GM12878 (cell line): Measurements from ENCODE around the gene RAB15. TPM values are rescaled to one million over a fixed set of nuclear protein-coding genes. Genes with fewer than 3 reads are reported as not detected.

Source experiments
- ATF7 ChIP-seq: fragments of 450-650 bp; IDR thresholded peaks from 2 replicates; pipeline ENCODE4 v1.6.1; 2016; ENCODE audit warnings: low read depth, mild to moderate bottlenecking
- BACH1 ChIP-seq: fragments of 450-650 bp; IDR thresholded peaks from 2 replicates; pipeline ENCODE4 v1.6.1; 2017; ENCODE audit warnings: mild to moderate bottlenecking, borderline replicate concordance
- CBFB ChIP-seq: IDR thresholded peaks from 2 replicates; pipeline ENCODE4 v1.6.1; 2016; ENCODE audit warnings: antibody characterized with exemption, low read depth
- LARP7 ChIP-seq: fragments of 450-650 bp; IDR thresholded peaks from 2 replicates; pipeline ENCODE4 v1.6.1; 2017; ENCODE audit warnings: mild to moderate bottlenecking
- NBN ChIP-seq: fragments of 450-650 bp; IDR thresholded peaks from 2 replicates; pipeline ENCODE4 v1.6.1; 2016
- NRF1 ChIP-seq: conservative IDR thresholded peaks from 2 replicates; pipeline ENCODE4 v1.6.1; 2011; ENCODE audit warnings: mild to moderate bottlenecking, low read depth, low read length, improper control_type of control experiment
- PAX5 ChIP-seq: IDR thresholded peaks from 2 replicates; pipeline ENCODE4 v1.6.1; 2011; ENCODE audit warnings: low read depth, low read length, borderline replicate concordance
- POLR2AphosphoS2 ChIP-seq: IDR thresholded peaks from 2 replicates; pipeline ENCODE4 v1.6.1; 2011; ENCODE audit warnings: low read depth, mild to moderate bottlenecking, low read length, improper control_type of control experiment, moderate library complexity
- POU2F2 ChIP-seq: IDR thresholded peaks from 3 replicates; pipeline ENCODE4 v1.6.1; 2011; ENCODE audit warnings: low read depth, mild to moderate bottlenecking, low read length, borderline replicate concordance
- RUNX3 ChIP-seq: IDR thresholded peaks from 2 replicates; pipeline ENCODE4 v1.6.1; 2012; ENCODE audit warnings: low read length, inconsistent platforms
- SMC3 ChIP-seq: IDR thresholded peaks from 2 replicates; pipeline ENCODE4 v1.6.1; 2011; ENCODE audit warnings: low read length, improper control_type of control experiment, borderline replicate concordance
- polyA plus RNA-seq, 11 experiments: library from polyadenylated mRNA; depleted of rRNA in 4 of 11; unstranded in 6 of 11; stranded (reverse) in 5 of 11; fragments of >200 nt; fragmentation: Nextera tagmentation in 4 of 11; fragmentation: Illumina TruSeq in 1 of 11; extraction: Ambion mirVana in 4 of 11; extraction: Trizol in 1 of 11; gene quantifications; 1 replicate in 1 of 11; 2 replicates in 10 of 11; pipeline versions ENCODE4 v1.2.1 to v1.2.3, GENCODE V29; 2011 to 2016; ENCODE audit warnings: inconsistent platforms in 2 of 11, missing spikeins in 2 of 11, low read depth in 1 of 11
- total RNA-seq, 4 experiments: library from RNA; depleted of rRNA in 3 of 4; stranded (reverse); fragments of >200 nt in 3 of 4; fragmentation: Illumina TruSeq in 1 of 4; extraction: Trizol in 1 of 4; gene quantifications; 2 replicates each; pipeline versions ENCODE4 v1.2.1 to v1.2.3, GENCODE V29; 2013 to 2021
- TF ChIP-seq, protein P1 (sequence below): IDR thresholded peaks from 2 replicates; pipeline ENCODE4 v1.6.1; 2011; ENCODE audit warnings: borderline replicate concordance, low read depth, mild to moderate bottlenecking, moderate library complexity, low read length; ENCODE audit not compliant: insufficient read depth, poor library complexity, severe bottlenecking
- TF ChIP-seq, protein P2 (sequence below): fragments of 450-650 bp; IDR thresholded peaks from 2 replicates; pipeline ENCODE4 v1.6.1; 2017; ENCODE audit warnings: low read depth, mild to moderate bottlenecking, moderate library complexity
- TF ChIP-seq, protein P3 (sequence below): fragments of 450-650 bp; IDR thresholded peaks from 2 replicates; pipeline ENCODE4 v1.6.1; 2018; ENCODE audit warnings: mild to moderate bottlenecking, low read depth, moderate library complexity; ENCODE audit not compliant: partially characterized antibody
- TF ChIP-seq, protein P4 (sequence below): fragments of 150-350 bp; IDR thresholded peaks from 2 replicates; pipeline ENCODE4 v1.6.1; 2014; ENCODE audit warnings: mild to moderate bottlenecking, low read depth, low read length
- TF ChIP-seq, protein P5 (sequence below): fragments of 450-650 bp; IDR thresholded peaks from 2 replicates; pipeline ENCODE4 v1.6.1; 2016; ENCODE audit warnings: mild to moderate bottlenecking
- TF ChIP-seq, protein P6 (sequence below): fragments of 150-350 bp; IDR thresholded peaks from 2 replicates; pipeline ENCODE4 v1.6.1; 2016; ENCODE audit warnings: low read depth, low read length

The RAB15 gene
- total and polyA plus RNA-seq, 10 of the 15 experiments (the other 5 are each of a cell fraction or from before 2014, with no cell fraction given) = 0.32 to 3.9 (median 2.1) TPM

DNA sequence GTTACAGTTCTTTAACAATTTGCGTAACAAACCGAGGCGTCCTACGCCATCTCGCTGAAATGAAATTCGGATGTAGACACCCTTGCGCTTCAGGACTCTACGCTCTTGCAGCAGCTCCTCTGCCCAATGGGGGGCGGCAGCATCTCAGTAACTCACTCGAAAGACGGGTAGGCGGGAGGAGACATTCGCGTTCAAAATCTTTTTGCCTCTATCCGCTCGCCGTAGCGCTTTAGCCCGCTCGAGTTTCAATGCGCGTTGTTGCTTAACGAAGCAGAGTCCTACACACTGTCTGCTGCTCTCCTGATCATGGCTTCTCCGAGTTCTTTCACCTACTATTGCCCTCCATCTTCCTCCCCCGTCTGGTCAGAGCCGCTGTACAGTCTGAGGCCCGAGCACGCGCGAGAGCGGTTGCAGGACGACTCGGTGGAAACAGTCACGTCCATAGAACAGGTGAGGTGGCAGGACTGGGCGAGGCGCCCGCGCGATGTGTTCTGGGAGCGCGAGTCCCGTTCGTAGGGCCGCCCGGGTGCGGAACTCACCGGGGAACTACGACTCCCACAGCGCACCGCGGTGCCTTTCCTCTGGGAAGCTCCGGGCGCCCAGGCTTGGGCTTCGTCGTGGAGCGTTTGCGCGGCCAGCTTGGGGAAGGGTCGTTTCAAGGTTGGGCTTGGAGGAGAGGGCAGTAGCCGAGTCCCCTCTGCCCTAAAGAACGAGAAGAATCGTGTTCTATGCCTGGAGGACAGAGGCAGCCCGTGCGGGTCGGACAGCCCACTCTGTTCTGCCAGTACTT lies 14.7 kb upstream of the RAB15 start, which contains the start of gene FNTB (continued):
- TF ChIP-seq, protein P1, sequence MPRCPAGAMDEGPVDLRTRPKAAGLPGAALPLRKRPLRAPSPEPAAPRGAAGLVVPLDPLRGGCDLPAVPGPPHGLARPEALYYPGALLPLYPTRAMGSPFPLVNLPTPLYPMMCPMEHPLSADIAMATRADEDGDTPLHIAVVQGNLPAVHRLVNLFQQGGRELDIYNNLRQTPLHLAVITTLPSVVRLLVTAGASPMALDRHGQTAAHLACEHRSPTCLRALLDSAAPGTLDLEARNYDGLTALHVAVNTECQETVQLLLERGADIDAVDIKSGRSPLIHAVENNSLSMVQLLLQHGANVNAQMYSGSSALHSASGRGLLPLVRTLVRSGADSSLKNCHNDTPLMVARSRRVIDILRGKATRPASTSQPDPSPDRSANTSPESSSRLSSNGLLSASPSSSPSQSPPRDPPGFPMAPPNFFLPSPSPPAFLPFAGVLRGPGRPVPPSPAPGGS = no peak
- TF ChIP-seq, protein P2, sequence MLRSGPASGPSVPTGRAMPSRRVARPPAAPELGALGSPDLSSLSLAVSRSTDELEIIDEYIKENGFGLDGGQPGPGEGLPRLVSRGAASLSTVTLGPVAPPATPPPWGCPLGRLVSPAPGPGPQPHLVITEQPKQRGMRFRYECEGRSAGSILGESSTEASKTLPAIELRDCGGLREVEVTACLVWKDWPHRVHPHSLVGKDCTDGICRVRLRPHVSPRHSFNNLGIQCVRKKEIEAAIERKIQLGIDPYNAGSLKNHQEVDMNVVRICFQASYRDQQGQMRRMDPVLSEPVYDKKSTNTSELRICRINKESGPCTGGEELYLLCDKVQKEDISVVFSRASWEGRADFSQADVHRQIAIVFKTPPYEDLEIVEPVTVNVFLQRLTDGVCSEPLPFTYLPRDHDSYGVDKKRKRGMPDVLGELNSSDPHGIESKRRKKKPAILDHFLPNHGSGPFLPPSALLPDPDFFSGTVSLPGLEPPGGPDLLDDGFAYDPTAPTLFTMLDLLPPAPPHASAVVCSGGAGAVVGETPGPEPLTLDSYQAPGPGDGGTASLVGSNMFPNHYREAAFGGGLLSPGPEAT = peak; percentile 95
- TF ChIP-seq POLR2AphosphoS2 (no peak), PAX5 (no peak), LARP7 (no peak), CBFB (peak; percentile 81), POU2F2 (peak; percentile 47; the same call in 1 of the 3 replicates), SMC3 (peak; percentile 68), ATF7 (peak; percentile 76), NBN (peak; percentile 99), RUNX3 (peak; percentile 7; the same call in 1 of the 2 replicates), NRF1 (0 out of 2 replicates have a peak, but pooled peaks have one; percentile 11), BACH1 (peak; percentile 8)
- TF ChIP-seq, protein P3, sequence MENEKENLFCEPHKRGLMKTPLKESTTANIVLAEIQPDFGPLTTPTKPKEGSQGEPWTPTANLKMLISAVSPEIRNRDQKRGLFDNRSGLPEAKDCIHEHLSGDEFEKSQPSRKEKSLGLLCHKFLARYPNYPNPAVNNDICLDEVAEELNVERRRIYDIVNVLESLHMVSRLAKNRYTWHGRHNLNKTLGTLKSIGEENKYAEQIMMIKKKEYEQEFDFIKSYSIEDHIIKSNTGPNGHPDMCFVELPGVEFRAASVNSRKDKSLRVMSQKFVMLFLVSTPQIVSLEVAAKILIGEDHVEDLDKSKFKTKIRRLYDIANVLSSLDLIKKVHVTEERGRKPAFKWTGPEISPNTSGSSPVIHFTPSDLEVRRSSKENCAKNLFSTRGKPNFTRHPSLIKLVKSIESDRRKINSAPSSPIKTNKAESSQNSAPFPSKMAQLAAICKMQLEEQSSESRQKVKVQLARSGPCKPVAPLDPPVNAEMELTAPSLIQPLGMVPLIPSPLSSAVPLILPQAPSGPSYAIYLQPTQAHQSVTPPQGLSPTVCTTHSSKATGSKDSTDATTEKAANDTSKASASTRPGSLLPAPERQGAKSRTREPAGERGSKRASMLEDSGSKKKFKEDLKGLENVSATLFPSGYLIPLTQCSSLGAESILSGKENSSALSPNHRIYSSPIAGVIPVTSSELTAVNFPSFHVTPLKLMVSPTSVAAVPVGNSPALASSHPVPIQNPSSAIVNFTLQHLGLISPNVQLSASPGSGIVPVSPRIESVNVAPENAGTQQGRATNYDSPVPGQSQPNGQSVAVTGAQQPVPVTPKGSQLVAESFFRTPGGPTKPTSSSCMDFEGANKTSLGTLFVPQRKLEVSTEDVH = peak; percentile 17
- TF ChIP-seq, protein P4, sequence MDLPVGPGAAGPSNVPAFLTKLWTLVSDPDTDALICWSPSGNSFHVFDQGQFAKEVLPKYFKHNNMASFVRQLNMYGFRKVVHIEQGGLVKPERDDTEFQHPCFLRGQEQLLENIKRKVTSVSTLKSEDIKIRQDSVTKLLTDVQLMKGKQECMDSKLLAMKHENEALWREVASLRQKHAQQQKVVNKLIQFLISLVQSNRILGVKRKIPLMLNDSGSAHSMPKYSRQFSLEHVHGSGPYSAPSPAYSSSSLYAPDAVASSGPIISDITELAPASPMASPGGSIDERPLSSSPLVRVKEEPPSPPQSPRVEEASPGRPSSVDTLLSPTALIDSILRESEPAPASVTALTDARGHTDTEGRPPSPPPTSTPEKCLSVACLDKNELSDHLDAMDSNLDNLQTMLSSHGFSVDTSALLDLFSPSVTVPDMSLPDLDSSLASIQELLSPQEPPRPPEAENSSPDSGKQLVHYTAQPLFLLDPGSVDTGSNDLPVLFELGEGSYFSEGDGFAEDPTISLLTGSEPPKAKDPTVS = no peak
- TF ChIP-seq, protein P5, sequence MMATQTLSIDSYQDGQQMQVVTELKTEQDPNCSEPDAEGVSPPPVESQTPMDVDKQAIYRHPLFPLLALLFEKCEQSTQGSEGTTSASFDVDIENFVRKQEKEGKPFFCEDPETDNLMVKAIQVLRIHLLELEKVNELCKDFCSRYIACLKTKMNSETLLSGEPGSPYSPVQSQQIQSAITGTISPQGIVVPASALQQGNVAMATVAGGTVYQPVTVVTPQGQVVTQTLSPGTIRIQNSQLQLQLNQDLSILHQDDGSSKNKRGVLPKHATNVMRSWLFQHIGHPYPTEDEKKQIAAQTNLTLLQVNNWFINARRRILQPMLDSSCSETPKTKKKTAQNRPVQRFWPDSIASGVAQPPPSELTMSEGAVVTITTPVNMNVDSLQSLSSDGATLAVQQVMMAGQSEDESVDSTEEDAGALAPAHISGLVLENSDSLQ = peak; percentile 29; the same call in 1 of the 2 replicates
- TF ChIP-seq, protein P6, sequence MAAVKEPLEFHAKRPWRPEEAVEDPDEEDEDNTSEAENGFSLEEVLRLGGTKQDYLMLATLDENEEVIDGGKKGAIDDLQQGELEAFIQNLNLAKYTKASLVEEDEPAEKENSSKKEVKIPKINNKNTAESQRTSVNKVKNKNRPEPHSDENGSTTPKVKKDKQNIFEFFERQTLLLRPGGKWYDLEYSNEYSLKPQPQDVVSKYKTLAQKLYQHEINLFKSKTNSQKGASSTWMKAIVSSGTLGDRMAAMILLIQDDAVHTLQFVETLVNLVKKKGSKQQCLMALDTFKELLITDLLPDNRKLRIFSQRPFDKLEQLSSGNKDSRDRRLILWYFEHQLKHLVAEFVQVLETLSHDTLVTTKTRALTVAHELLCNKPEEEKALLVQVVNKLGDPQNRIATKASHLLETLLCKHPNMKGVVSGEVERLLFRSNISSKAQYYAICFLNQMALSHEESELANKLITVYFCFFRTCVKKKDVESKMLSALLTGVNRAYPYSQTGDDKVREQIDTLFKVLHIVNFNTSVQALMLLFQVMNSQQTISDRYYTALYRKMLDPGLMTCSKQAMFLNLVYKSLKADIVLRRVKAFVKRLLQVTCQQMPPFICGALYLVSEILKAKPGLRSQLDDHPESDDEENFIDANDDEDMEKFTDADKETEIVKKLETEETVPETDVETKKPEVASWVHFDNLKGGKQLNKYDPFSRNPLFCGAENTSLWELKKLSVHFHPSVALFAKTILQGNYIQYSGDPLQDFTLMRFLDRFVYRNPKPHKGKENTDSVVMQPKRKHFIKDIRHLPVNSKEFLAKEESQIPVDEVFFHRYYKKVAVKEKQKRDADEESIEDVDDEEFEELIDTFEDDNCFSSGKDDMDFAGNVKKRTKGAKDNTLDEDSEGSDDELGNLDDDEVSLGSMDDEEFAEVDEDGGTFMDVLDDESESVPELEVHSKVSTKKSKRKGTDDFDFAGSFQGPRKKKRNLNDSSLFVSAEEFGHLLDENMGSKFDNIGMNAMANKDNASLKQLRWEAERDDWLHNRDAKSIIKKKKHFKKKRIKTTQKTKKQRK = no peak
